GM19452 (cell line): Measurements from ENCODE around the gene USH2A.

ENCODE experiments used
- ATAC-seq: cut with Tn5 transposase; IDR thresholded peaks from one replicate; pipeline ENCODE4 v1.9.1; 2021; ENCODE audit not compliant: unreplicated experiment

USH2A gene

DNA sequence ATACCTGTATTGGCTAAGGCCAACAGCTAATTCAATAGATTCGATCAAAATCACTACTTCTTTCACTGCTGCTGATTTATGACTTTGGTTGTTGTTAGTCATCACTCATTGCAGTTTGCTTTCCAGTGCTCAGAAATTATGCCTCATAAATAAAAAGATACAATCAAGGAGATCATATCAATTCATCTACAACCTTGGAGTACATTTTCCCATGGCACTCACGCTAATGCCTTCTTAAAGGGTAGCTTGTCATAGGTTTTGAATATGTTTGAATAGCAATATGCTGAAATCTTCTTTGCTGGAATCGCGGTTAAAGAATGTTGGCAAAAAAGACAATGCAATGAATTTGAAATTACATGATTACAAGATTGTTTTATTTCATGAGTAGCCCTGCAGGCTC is 766.2 kb downstream of the USH2A start:
- no peak for ATAC-seq

DNA sequence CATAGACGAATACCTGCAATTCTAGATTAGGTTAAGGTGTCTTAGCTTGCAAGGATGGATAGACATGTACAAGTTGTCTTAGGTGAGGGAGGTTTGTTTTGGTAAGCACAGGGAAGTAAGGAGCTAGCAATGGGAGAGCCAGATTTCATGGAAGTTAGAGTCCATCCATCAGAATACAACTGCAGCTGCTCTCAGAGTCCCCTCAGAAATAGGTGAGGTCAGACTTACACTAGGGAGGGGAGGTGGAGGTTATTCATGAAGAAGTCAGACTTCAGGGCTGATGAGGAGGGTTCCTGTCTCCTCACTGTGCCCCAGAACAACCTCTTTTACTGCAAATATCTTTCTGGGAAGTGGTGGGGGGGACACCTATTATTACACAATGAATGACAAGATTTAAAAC is 770.9 kb downstream of the USH2A start:
- no peak for ATAC-seq

DNA sequence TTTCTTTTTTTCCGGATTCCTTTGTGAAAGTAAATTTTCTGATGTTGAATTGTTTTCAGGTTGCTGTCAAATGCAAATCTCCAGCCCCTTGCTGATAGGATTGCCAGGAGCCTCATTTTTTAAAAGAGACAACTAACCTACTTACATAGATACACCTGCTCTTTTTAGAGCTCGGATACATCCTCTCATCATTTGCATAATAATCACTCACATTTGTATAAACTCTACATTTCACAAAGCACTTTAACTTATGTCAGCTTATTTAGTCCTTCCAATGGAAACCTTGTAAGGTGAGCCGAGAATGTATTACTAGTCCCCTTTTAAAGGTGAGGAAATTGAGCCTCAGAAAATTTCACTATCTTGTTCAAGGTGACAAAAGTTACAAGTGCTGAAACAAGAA is 771.4 kb downstream of the USH2A start:
- ATAC-seq: no peak

DNA sequence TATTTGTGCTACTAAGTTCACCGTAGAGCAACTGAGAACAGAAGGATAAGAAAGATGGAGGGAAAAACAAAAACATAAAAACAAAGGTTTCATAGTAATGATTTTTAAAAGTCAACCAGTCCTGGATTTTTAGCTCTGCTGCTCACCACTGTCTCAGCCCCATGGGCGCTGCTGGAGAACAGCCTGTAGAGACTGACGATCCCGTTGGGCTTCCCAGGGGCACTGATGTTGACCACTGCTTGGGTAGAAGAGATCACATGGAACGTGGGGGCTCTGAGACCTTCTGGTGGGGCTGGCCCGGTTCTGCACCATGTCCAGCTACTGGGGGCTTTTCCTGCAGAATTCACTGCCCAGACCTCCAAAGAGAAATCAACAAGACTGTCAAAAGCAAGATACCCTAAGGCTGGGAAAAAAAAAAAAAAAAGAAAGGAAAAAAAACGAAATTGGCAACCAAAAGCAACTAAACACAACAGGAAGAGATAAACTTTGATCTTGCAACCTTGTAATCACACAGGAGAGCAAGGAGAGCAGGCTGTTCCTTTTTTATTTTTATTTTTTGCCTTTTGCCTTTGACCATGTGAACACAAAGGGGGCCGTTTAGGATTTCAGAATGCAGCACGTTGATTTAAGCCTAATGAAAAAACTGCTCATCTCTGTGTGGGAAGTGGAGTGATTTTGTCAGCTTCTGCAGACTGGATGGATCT is 772.6 kb downstream of the USH2A start:
- ATAC-seq: no peak

DNA sequence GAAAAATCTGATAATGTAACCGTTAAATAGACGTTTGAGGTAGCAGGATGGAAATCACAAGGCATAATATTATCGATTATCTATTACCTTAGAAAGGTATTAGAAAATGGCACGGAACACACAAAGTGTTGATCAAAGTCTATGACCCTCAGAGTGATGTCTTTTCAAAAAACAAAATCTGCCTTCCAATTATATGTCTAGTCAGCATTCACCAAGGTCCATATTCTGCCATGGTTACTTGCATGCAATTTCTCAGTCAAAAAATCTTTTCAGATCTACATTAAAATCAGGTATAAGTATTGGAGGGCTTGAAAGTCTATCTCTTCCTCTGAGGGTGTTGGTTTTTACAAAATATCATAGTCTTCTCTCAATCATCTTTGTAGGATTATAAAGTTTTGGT is 774.3 kb downstream of the USH2A start:
- ATAC-seq: no peak

DNA sequence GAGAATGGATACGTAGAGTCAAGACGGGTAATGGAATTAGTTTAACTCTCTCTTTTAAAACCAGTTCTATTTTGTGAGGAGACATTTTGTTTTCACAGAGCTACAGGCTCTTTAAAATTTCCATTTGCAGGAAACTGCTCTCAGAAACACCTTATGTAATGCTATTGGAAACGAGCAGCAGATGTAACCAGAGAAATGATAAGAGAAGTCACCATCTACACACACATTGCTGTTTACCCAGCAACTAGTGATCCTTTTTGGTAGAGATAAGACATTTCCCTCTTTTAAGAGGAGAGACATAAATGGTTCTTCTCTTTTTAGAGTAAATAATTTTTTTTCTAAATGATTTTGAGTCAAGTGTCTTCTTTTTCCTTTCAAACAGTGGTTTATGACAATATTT is 775.5 kb downstream of the USH2A start:
- no peak for ATAC-seq

DNA sequence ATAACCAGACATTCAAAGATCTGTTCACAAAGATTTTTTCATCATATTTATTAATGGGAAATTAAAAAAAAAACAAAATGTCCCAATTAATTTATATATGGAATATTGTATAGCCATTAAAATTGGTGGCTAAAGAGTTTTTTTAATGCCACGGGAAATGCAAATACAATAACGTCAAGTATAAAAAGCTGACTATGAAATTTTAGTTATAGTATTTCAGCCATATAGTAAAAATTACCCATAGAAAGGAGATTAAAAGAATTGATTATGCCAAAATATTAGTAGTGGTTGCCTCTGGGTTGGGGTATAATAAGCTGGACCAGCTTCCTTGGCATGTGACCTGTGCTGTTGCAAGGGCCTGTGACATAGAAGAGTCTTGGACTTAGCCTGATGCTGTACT is 777.4 kb downstream of the USH2A start:
- no peak for ATAC-seq

DNA sequence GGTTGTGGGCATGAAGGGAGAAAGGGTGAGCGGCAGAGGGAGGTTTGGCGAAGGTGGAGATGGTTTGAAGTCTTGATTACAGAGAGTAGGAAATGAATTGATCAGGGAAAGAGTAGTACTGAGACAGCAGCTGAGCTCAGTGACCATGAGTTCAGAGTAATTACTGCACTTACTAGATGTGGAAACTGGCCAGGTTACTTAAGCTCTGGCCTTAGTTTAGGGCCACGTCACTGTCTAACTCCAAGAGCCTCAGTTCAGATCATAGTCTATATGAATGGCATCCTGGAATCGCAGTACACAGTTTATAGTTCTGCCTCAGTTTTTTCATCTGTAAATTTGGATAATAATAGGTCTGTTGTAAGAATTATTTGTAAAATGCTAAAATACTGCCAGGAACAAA is 778.1 kb downstream of the USH2A start:
- no peak for ATAC-seq

DNA sequence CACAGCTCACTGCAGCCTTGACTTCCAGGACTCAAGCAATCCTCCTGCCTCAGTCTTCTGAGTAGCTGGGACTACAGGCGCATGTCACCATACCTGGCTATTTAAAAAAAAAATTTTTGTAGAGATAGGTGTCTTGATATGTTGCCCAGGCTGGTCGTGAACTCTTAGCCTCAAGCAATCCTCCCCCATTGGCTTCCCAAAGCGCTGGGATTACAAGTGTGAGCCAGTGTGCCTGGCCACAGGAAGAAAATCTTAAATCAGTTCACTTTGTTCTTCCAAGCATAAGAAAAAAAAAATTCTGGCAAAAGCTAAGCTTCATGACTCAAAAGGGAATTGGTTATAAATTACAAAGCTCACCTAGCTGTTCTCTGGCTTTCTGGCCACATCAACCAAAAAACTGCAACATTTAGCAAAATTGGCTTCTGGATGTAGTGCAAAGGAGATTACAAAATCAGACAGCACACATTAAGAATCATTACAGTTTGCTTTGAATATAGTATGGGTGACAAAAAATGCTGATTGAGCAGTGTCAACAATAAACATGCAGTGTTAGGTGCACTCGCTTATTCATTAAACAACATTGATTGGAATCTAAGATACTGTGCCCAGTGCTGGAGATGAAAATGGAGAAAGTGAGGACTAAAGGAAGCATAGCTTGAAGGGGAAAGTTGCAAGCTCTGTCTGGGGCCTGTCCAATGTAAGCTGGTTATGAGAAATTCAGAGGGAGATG is 779.5 kb downstream of the USH2A start:
- ATAC-seq: no peak

DNA sequence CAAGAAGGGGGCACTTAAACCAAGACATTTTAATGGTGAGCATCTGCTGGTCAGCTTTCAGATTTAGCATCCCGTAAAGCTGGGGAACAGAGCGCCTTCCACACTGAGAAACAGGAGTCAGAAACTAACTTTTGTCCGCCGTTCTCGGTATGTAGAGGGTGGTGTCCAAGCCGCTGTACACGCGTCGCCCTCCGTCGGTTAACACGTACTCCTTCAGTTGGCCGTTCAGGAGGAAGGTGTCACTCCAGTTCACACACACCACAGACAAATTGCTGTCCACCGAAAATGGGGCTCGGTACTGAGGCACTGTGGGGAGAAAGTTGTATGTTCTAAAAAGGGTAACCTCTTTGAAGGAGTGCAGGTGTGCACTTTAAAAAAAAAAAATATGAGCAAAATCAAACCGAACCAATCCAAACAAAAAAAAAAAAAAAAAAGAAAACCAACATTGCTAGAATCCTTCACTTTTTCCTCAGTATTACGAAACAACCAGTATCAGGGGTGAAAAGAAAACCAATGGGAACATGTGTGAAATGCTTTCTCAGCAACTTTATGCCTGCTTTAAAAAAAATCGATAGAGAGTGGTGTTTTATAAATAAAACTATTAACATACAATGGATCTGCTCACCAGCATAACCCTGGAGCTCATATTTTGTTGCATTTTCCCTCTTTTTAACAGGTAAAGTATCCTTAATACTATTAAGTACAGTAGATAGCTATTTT is 782.7 kb downstream of the USH2A start:
- ATAC-seq: no peak

DNA sequence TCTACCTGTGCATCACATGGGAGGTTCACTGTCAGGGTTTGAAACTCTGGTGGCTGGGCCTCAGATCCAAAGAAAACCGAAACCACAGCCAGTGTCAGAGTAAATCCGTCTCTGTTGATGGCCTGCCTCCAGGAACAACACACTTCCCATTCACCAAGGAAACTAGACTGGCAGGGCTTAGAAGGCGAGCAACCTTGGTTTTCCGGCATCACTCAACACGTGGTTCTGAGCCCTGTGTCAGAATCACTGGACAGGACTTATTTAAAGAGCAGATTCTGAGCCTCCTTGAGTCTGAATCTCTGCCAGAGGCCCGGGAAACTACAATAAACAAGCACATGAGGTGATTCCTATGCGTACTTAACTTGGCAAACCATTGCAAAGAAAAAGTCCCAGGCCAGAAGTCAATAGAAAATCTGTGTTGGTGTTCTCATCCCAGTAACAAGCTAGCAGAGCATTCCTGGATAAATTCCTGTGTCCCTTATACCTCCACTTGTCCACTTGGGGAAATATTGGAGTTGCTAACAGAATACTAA is 786.1 kb downstream of the USH2A start:
- no peak for ATAC-seq

DNA sequence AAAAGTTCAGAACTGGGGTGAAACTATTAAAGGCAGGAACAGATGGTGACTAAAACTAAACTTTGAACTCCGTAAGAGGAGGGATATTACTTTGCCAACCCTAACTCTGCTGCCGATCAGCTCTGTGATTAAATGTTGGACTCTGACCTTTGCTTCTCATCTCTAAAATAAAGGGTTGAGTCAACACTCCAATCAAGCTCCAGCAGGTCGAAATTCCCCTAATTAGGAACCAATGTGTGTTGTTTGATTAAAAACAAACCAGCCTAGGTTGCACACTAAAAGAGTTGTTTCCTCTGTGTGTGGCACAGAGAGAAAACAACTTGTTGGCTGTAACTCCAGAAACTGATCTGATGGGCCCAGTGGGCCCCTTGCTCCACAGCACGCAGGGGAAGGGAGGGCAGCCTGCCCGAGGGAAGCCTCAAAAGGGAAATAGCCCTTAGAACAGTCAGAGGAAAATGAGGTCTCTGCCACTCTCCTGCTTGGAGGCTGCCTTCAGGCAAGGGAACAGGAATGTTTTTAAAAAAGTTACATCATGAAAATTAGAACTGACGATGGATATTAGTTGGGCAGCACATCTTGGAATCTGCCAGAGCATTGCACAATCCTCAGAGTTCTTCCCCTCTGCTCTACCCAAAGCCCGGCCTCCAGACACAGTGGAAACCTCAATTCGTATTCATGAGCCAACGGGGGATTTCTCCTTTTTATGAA is 786.8 kb downstream of the USH2A start:
- no peak for ATAC-seq

DNA sequence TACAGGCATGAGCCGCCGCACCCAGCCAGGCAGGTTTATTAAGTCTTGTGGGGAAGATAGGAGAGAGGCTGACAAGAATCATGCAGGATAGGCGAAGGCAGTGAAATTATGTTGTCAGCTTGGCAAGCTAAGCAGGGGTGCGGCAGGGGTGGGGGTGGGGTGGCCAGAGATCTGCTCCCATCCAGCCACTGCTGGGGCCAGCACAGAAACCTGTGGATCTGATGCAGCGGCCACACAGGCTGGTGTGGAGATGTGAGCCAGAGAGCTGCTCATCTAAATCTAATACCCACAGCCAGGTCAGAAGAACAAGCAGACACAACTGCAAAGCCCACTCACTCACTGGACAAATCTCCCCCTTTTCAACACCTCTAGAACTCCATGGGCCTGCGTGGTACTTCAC is 787.4 kb downstream of the USH2A start:
- no peak for ATAC-seq

DNA sequence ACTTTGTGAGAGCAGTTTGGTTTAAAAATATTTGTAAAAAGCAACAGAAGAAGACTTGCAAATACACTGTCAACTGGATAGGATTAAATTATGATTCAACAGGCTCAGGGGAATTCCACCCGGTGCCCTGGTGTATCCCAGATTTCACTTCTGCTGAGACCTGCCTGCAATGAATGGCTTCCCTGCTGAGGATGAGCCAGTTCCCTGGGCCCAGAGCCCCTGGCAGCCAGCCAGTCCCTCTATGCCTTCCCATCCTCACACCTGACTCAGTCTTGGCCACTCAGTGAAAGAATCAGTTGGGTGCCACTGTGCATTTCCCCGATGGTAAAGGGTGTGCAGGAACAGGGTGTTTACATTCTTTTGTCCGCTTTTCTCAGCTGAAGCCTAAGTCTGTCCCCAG is 791.8 kb downstream of the USH2A start:
- ATAC-seq: no peak

DNA sequence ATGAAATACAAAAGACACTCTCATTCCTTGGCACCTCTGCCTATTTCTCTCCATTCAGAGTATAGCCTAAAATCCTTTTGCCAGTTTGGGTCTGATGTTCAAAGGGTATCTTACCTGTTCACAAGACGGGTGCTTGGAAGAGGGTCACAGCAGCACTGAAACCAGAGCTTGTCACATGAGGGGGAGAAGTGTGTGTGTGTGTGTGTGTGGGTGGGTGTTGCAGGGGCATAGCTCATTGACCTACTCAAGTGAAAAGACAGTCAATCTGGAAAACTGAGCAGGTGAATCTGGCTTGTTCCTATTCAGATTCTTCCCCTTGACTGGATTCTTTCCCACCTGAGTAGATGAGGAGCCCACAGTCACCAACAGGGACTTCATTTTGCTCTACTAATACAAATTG is 792.2 kb downstream of the USH2A start:
- no peak for ATAC-seq

DNA sequence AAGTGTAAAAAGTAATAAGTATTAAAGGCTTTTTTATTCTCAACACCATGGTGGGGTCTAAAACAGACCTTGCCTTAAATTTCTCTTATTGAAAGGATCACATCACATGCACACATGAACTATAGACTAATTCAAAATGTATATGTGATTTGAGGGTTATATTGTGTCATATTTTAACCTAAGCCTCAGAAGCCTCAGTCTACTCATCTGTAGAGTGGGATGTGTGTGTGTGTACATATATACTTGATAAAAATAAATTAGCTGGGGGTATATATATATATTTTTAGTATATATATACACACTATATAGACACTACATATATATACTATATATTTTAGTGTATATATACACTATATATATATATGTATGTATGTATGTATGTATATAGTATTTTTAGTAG is 797.3 kb downstream of the USH2A start:
- ATAC-seq: no peak

DNA sequence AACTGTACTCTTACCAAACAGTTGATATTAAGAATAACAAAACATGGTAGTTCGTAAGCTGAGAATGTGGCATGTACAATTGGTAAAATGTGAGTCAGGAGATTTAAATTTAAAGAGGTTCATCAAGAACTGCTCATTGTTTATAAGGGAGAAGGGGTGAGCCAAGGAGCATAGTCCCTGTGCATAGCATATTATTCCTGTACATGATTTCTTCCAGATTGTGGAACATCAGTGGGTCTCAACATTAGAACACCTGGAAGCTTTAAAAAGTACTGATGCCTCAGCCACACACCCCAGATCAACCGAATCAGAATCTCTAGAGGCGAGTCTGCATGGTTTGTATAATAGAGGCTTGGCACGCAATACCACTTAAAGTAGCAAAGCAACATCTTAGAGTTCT is 800.1 kb downstream of the USH2A start:
- ATAC-seq: no peak

DNA sequence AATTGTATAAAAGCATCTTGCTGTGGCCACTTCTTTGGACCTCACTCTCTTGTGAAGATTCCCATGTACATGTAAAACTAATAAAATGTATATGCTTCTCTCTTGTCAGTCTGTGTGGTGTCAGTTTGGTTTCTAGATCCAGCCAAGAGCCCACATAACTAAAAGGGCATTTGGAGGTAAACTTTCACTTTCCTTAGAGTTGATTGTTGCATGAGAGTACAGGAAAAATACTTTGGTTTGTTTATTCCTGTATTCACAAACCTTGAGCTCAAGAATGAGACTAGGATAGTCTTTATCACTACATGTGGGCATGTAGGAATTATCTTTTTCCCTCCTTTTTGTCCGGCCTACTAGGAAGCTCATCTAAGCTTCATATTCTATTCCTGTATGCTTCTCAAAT is 805.3 kb downstream of the USH2A start:
- no peak for ATAC-seq

DNA sequence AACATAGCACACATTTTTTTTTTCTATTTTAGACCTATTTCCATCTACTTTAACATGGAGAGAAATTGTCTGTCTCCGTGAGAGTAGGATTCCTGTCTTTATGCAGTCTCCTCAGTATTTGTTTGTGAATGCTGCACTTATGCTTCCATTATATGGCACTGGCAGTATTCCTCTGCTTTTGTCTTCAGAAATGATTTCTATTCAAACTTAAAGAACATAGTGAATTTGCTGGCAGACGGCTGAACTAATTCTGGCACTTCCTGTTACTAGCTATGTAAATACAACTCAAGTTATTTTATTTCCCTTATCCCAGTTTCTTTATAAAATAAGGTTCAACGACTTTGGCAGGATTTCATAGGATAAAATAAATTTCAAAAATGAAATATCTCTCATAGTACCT is 810.9 kb downstream of the USH2A start:
- ATAC-seq: no peak

DNA sequence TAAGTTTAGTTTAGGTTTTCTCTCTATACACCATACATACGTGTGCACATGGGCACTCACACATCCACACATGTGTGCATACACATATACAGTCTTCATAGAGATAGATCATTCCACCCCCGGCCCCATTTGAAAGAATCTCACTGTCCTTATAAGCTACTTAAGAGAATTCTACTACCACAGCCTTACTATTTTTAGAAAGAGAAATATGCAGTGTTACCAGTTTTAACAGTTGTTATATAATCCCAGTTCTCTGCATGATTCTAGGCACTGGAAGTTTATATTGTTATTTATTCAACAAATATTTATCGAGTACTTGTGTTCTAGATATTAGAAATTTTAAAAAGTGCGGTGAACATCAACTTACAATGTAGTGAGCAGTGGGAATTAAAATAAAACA is 814.6 kb downstream of the USH2A start:
- ATAC-seq: no peak

DNA sequence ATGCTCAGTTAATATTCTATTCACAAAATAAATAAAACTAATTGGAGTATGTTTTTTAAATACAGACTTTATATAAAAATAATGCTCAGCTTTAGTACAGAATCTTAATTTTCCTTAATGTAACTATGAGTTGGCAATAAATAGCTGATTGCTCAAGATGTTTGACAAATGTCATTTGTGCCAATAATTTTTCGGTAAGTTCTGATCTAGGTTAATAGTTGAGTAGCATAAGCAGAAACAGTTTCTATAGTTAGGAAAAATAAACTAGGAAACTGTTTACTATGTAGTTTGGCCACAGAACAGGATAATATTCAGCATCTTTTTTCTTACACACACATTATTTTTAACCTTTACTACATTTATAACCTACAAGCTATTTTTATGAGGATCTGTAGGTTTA is 815.8 kb downstream of the USH2A start:
- no peak for ATAC-seq
